Esophagus muscularis mucosa (tissue), 4 donors: ENCODE data around the gene TIMM10.

ENCODE experiments used
- CTCF ChIP-seq, 3 experiments: fragments of 200-600 bp in 2 of 3; fragments of 450-650 bp in 1 of 3; sonication (generic) in 2 of 3; IDR thresholded peaks; one replicate each; pipeline ENCODE4 v1.5.1; 2017 to 2019; ENCODE audit warnings: antibody characterized with exemption in 3 of 3, mild to moderate bottlenecking in 2 of 3, moderate library complexity in 1 of 3
- EP300 ChIP-seq: sonication (generic); formaldehyde crosslinking; IDR thresholded peaks from one replicate; pipeline ENCODE4 v1.6.1; 2017; ENCODE audit warnings: antibody characterized with exemption
- POLR2A ChIP-seq: fragments of 450-650 bp; IDR thresholded peaks from one replicate; pipeline ENCODE4 v1.6.1; 2017; ENCODE audit warnings: antibody characterized with exemption, moderate library complexity, mild to moderate bottlenecking, low read depth
- POLR2AphosphoS5 ChIP-seq, 2 donors: sonication (generic); formaldehyde crosslinking; IDR thresholded peaks; one replicate each; pipeline ENCODE4 v1.6.1; 2017; ENCODE audit warnings: antibody characterized with exemption in 2 of 2

GRCh38 chr11:57490456-57491248, 39.9 kb downstream of the TIMM10 start:
- TF ChIP-seq CTCF (IDR thresholded peaks at IDR 0.05) (no peak), EP300 (no peak), POLR2A (no peak), POLR2AphosphoS5 (IDR thresholded peaks at IDR 0.05) (no peak)
